Transverse colon (tissue), 4 donors: ENCODE data around the gene KIF5A. TPM values are rescaled to one million over a fixed set of nuclear protein-coding genes. Genes with fewer than 3 reads are reported as not detected.

ENCODE experiments used
- DNase-seq: peaks from one replicate; pipeline ENCODE4 v3.0.0-alpha.2; 2019
- H3K27ac ChIP-seq, 4 donors: fragments of 200-600 bp; sonication (generic); 2 replicates each; pipeline ENCODE4 v1.5.1; 2016 to 2018; ENCODE audit warnings: inconsistent platforms in 4 of 4
- H3K27me3 ChIP-seq: fragments of 200-600 bp; sonication (generic); 2 replicates; pipeline ENCODE4 v1.5.1; 2017; ENCODE audit warnings: inconsistent platforms
- H3K36me3 ChIP-seq, 4 donors: fragments of 200-600 bp; sonication (generic); 2 replicates each; pipeline ENCODE4 v1.5.1; 2017 to 2019; ENCODE audit warnings: inconsistent platforms in 4 of 4
- H3K4me1 ChIP-seq, 4 donors: fragments of 200-600 bp; sonication (generic); 2 replicates each; pipeline ENCODE4 v1.5.1; 2017 to 2020; ENCODE audit warnings: inconsistent platforms in 4 of 4
- H3K4me3 ChIP-seq, 4 donors: fragments of 200-600 bp; sonication (generic); 1 replicate in 1 of 4; 2 replicates in 3 of 4; pipeline versions ENCODE4 v1.5.1 to v1.6.1; 2017 to 2019; ENCODE audit warnings: inconsistent platforms in 4 of 4
- H3K9me3 ChIP-seq, 2 donors: fragments of 200-600 bp; sonication (generic); 2 replicates each; pipeline ENCODE4 v1.5.1; 2017 to 2019; ENCODE audit warnings: inconsistent platforms in 2 of 2
- CTCF ChIP-seq, 5 experiments: fragments of 200-600 bp in 3 of 5; fragments of 450-650 bp in 2 of 5; sonication (generic) in 3 of 5; IDR thresholded peaks; 1 replicate in 2 of 5; 2 replicates in 3 of 5; pipeline ENCODE4 v1.5.1; 2016 to 2017; ENCODE audit warnings: antibody characterized with exemption in 5 of 5, inconsistent platforms in 3 of 5, mild to moderate bottlenecking in 2 of 5, moderate library complexity in 1 of 5
- EP300 ChIP-seq: sonication (generic); formaldehyde crosslinking; IDR thresholded peaks from one replicate; pipeline ENCODE4 v1.6.1; 2017; ENCODE audit warnings: antibody characterized with exemption, low read depth
- POLR2A ChIP-seq: fragments of 450-650 bp; IDR thresholded peaks from one replicate; pipeline ENCODE4 v1.6.1; 2016; ENCODE audit warnings: antibody characterized with exemption, mild to moderate bottlenecking, moderate library complexity
- POLR2AphosphoS5 ChIP-seq, 3 donors: sonication (generic); formaldehyde crosslinking; IDR thresholded peaks; one replicate each; pipeline ENCODE4 v1.6.1; 2016; ENCODE audit warnings: antibody characterized with exemption in 3 of 3
- WGBS, 2 donors: methylation state at CpG; one replicate each; pipeline ENCODE4 v1.1.5; 2018; ENCODE audit warnings: low coverage in 1 of 2; 5-methylcytosine and 5-hydroxymethylcytosine counted together
- in situ Hi-C, 4 donors: fragments of 200-750 bp; cut with MboI; loops; one replicate each; pipeline versions ENCODE4 v1.15.0 to v1.15.1; 2017; ENCODE audit warnings: low sequenced_read_pairs in 3 of 4, low pct_ligation_motif_present in 1 of 4, low pct_unique_long_range_greater_than_20kb in 1 of 4
- intact Hi-C: fragments of 100-400 bp; cut with DNase I; formaldehyde crosslinking; loops from one replicate; pipeline ENCODE4 v1.15.1; 2023; ENCODE audit warnings: low total_unique reads
- total RNA-seq, 4 donors: library from RNA; depleted of rRNA; stranded (reverse); fragments of >200 nt; gene quantifications; one replicate each; pipeline ENCODE4 v1.1.0, GENCODE V29; 2016

KIF5A gene
- total RNA-seq, 4 donors from 2014 or later, result 1.3 to 6.2 (median 1.6) TPM

- Histone ChIP-seq H3K9me3 (no peaks in the 10 kb centered on the region), H3K36me3 (peaks cover 0 to 20% (median 6%) of the 10 kb centered on the region in 4 donors), H3K27ac (peak overlapping the region; percentile 97 to 100 (median 98)), H3K4me1 (peaks cover 33 to 58% (median 52%) of the 10 kb centered on the region in 4 donors), H3K27me3 (no peaks in the 10 kb centered on the region), H3K4me3 (peak overlapping the region; percentile 68 to 82 (median 78))
- 1 to 5% methylated on average over 4 to 9 of the region's 38 CpGs for WGBS, 2 donors
- intact Hi-C loops, result loop anchor here (1.0 kb wide), 1 partner anchor 47 kb away; no protein-coding TSS in a partner anchor
- TF ChIP-seq CTCF (IDR thresholded peaks at IDR 0.05), result no peak
- TF ChIP-seq POLR2A, result peak; percentile 5
- peak; percentile 54 for DNase-seq
- in situ Hi-C loops, result no loop called here
These were observed 26.7 kb upstream of the KIF5A start for GRCh38 chr12:57522887-57523705.

GRCh38 chr12:57523706-57524614, 25.9 kb upstream of the KIF5A start:
- peak overlapping the region; percentile 97 to 100 (median 98) for H3K27ac ChIP-seq
- TF ChIP-seq CTCF (IDR thresholded peaks at IDR 0.05), result no peak
- TF ChIP-seq POLR2AphosphoS5 (IDR thresholded peaks at IDR 0.05), result no peak
- no peak for TF ChIP-seq EP300
- no peak for TF ChIP-seq POLR2A
- peaks cover 25 to 50% (median 44%) of the 10 kb centered on the region in 4 donors for H3K4me1 ChIP-seq
- in situ Hi-C loops, result no loop called here
- WGBS, 2 donors, result 0 to 67% methylated on average over 1 to 14 of the region's 14 CpGs
- no peak for DNase-seq
- H3K4me3 ChIP-seq, result peak overlapping the region; percentile 68 to 82 (median 78)
- intact Hi-C loops, result loop anchor here (1.0 kb wide), 1 partner anchor 48 kb away; no protein-coding TSS in a partner anchor
- H3K27me3 ChIP-seq, result no peaks in the 10 kb centered on the region
- peaks cover 0 to 24% (median 8%) of the 10 kb centered on the region in 4 donors for H3K36me3 ChIP-seq
- H3K9me3 ChIP-seq, result no peaks in the 10 kb centered on the region

GRCh38 chr12:57524814-57525614, 24.8 kb upstream of the KIF5A start:
- Histone ChIP-seq H3K27me3 (no peaks in the 10 kb centered on the region), H3K27ac (peak overlapping the region in 2 of 4 donors; percentile 11 to 97), H3K4me3 (no peak overlapping the region), H3K36me3 (peaks cover 0 to 31% (median 8%) of the 10 kb centered on the region in 4 donors), H3K4me1 (peaks cover 22 to 43% (median 37%) of the 10 kb centered on the region in 4 donors), H3K9me3 (no peaks in the 10 kb centered on the region)
- DNase-seq, result peak; percentile 26
- in situ Hi-C loops (no loop called here), intact Hi-C loops (no loop called here)
- WGBS, 2 donors, result 59% methylated on average over 11 of the region's 11 CpGs; no CpG with 5 or more reads in 1 of the 2 donors
- no peak for TF ChIP-seq POLR2AphosphoS5 (IDR thresholded peaks at IDR 0.05)
- no peak for TF ChIP-seq CTCF (IDR thresholded peaks at IDR 0.05)
- TF ChIP-seq EP300, result no peak
- no peak for TF ChIP-seq POLR2A
